HFF-Myc (cell line): Measurements from ENCODE around the gene TICRR.

Source experiments
- DNase-seq: peaks from one replicate; pipeline ENCODE4 v3.0.0-alpha.2; 2011; ENCODE audit warnings: low read depth; ENCODE audit errors: extremely low read depth
- H3K4me3 ChIP-seq: replicated peaks from 2 replicates; pipeline ENCODE4 v1.5.1; 2011; ENCODE audit warnings: low read depth, mild to moderate bottlenecking, control low read depth, low read length
- TF ChIP-seq, protein P1 (sequence below): IDR thresholded peaks from 2 replicates; pipeline ENCODE4 v1.5.1; 2012; ENCODE audit warnings: mild to moderate bottlenecking, low read depth, low read length, control low read depth; ENCODE audit errors: missing control alignments

TICRR gene

DNA sequence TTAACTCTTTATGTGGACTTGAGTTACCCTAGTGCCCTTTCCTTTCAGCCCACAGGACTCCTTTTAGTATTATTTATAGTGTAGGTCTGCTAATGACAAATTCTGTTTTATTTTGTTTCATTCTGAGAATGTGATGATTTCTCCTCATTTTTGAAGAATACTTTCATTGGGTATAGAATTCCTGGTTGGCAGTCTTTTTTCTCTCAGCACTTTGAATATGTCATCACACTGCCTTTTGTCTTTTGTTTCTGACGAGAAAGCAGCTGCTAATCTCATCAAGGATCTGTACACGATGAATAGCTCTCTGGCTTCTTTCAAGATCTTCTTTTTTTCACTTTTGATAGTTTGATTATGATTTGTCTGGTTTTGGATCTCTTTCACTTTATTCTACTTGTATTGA, 37.8 kb downstream of the TICRR start:
- H3K4me3 ChIP-seq, result no peak overlapping the region
- no peak for DNase-seq
- TF ChIP-seq, protein P1, sequence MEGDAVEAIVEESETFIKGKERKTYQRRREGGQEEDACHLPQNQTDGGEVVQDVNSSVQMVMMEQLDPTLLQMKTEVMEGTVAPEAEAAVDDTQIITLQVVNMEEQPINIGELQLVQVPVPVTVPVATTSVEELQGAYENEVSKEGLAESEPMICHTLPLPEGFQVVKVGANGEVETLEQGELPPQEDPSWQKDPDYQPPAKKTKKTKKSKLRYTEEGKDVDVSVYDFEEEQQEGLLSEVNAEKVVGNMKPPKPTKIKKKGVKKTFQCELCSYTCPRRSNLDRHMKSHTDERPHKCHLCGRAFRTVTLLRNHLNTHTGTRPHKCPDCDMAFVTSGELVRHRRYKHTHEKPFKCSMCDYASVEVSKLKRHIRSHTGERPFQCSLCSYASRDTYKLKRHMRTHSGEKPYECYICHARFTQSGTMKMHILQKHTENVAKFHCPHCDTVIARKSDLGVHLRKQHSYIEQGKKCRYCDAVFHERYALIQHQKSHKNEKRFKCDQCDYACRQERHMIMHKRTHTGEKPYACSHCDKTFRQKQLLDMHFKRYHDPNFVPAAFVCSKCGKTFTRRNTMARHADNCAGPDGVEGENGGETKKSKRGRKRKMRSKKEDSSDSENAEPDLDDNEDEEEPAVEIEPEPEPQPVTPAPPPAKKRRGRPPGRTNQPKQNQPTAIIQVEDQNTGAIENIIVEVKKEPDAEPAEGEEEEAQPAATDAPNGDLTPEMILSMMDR, result no peak

DNA sequence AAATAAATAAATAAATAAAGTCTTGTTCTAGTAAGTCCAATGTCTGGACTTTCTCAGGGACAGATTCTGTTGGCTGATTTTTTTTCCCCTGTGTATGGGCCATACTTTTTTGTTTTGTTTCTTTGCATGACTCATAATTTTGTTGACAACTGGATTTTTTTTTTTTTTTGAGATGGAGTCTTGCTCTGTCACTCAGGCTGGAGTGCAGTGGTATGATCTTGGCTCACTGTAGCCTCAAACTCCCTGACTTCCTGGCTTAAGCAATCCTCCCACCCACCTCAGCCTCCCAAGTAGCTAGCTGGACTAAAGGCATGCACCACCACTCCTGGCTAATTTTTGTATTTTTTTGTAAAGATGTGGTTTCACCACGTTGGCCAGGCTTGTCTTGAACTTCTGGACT, 38.9 kb downstream of the TICRR start:
- no peak overlapping the region for H3K4me3 ChIP-seq
- TF ChIP-seq, protein P1, result no peak
- DNase-seq, result no peak

DNA sequence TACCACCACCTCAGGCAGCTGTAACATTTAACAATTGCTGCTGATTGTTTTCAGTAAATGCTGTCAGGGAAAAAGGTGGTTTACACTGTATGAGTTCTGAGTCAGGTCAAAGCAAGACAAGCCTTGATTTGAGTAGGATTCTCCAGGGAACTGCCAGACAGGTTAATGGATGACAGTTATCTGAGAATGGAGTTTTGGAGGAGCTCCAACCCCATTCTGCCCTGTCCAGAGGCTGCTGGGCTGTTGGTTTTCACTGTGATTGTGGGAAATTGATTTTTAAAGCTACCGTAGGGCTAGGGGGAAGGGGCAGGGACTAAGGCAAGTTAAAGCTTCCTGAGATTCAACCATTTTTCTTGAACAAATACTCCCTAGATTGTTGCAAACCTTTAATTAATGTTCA, 39.9 kb downstream of the TICRR start:
- DNase-seq, result no peak
- TF ChIP-seq, protein P1, result no peak
- no peak overlapping the region for H3K4me3 ChIP-seq

DNA sequence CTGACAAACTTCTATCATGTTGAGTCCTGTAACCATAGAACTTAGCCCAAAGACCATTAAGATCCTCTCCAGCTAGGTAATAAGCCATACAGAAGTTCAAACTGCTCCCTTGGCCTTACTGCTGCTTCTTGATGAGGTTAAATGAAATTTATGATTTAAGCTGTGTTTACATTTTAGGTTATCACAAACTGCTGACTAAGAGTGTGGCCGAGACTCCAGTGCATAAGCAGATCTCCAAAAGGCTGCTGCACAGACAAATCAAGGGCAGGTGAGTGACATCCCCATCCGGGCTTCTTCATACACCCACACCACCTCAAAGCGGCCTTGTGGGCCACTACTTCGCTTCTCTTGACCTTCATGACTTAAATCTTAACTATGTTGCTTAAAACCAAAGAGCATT, 41.0 kb downstream of the TICRR start:
- TF ChIP-seq, protein P1, result no peak
- DNase-seq, result no peak
- no peak overlapping the region for H3K4me3 ChIP-seq

DNA sequence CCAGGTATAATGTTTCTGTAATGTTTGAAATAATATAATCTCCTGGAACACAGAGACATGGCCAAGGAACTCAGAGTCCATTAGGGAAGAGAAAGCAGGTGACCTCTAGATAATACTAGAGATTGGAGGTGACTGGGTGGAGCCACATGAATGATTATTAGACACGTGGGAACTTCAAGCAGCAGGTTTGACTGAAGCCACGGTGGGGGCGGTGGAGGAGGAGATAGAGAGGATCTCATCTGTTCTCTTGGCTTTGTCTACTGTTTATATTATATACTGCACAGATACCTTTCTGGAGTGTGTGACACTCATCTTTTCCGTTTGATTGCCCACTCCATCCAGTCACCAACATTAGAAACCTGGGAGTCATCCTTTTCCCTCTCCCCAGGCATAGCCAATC, 46.3 kb downstream of the TICRR start:
- no peak overlapping the region for H3K4me3 ChIP-seq

DNA sequence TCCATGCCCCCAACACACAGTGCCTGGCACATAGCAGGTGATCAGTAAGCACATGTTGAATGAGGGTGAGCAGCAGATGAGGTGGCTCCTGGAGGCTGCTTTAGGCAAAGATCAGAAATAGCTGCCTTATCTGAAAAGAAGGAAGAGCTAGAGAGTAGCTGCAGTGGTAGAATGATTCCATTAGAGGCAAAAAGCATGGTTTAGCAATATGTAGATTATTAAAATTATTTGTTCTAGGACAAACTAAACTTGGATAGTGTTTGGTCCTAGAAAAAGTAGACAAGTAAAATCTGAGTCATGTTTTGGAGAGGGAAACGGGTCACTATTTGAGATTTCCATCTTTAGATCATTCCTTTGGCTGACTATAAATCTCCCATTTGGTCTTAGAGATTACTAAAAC, 47.9 kb downstream of the TICRR start:
- TF ChIP-seq, protein P1, result no peak
- H3K4me3 ChIP-seq, result no peak overlapping the region
- DNase-seq, result no peak

More for the DNA sequence above, 46.3 kb downstream of the TICRR start:
- DNase-seq, result no peak
- TF ChIP-seq, protein P1, result no peak

DNA sequence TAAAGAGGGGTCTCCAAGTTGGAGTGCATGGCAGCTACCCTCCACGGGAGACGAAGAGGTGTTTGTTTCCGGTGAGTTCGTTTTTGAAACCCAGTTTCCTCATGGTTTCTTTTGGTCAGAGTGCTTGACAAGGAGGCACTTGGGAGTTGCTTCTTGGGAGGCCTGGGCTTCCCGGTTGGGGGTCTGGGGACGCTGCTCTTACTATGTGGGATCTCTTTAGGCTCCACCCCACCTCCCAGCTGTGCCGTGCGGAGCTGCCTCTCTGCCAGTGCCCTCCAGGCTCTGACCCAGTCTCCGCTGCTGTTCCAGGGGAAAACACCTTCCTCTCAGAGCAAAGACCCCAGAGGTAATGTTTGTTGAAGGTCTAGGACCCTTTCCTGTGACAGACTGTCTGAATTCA, 50.4 kb downstream of the TICRR start:
- no peak for DNase-seq
- no peak overlapping the region for H3K4me3 ChIP-seq
- TF ChIP-seq, protein P1, result no peak
